HG02763 (cell line): ENCODE measurements around the gene MRPS25.

ENCODE experiments used
- ATAC-seq: cut with Tn5 transposase; IDR thresholded peaks from one replicate; pipeline ENCODE4 v1.9.1; 2021; ENCODE audit warnings: mild to moderate bottlenecking, moderate library complexity; ENCODE audit not compliant: unreplicated experiment

Gene MRPS25

GRCh38 chr3:15064835-15065549 is at the start of gene MRPS25:
MRPS25 (minus strand) TSS chr3:15065315; CDS start chr3:15065194, 121 bp downstream.
- ATAC-seq, result peak; percentile 94

GRCh38 chr3:15113884-15114283 is 48.8 kb upstream of the MRPS25 start:
- ATAC-seq, result no peak

DNA sequence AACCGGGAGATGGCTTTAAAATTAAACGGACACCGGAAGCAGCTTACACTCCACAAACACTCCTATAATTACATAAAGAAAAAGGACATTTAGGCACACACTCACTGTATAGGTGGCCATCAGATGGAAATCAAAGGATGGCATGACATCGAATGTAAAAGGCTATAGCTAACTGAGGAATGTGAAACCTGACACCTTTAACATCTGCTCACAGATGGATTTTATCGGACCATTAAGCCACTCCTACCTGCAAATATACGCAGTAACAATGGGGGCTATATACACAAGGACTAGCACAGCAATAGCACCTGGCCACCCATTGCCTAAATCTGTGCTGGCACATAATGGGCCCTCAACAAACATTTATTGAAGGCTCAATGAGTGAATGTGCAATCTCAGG is 48.4 kb upstream of the MRPS25 start:
- no peak for ATAC-seq

DNA sequence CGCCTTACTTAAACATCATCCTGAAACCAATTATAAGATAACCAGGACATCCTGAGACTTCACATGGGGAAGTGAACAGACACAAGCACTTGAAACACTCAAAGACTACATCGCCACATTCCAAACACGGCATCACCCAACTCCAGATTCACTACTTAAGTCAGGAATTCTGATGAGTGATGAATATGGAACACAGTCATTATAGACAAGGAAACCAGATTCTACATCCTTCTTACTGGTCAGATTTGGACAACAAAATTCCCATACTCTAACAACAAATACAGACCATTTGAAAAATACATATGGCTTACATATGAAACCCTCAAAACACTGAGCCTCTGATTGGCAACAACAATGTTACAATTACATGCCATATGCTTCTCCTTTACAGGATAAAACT is 46.9 kb upstream of the MRPS25 start:
- no peak for ATAC-seq

- no peak for ATAC-seq
Measured at GRCh38 chr3:15110206-15110605, 45.1 kb upstream of the MRPS25 start.

DNA sequence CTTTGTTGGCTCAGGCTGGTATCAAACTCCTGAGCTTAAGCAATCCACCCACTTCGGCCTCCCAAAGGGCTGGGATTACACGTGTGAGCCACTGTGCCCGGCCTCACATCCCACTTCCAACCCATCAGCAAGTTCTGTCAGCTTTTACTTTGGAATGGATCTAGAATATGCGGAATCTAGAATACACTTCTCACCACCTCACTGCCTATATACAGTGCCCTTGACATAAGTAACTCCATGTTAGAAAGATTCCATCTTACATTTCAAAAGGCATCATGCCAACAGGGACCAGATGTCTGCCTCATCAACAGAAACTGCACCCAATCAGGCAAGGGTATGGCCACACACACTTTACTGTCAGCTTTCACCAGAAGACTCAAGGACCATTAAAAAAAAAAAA is 43.8 kb upstream of the MRPS25 start:
- no peak for ATAC-seq

- peak; percentile 64 for ATAC-seq
Measured at GRCh38 chr3:15108082-15108545, 43.0 kb upstream of the MRPS25 start.

GRCh38 chr3:15107075-15107947 is 42.2 kb upstream of the MRPS25 start:
- ATAC-seq, result no peak

DNA sequence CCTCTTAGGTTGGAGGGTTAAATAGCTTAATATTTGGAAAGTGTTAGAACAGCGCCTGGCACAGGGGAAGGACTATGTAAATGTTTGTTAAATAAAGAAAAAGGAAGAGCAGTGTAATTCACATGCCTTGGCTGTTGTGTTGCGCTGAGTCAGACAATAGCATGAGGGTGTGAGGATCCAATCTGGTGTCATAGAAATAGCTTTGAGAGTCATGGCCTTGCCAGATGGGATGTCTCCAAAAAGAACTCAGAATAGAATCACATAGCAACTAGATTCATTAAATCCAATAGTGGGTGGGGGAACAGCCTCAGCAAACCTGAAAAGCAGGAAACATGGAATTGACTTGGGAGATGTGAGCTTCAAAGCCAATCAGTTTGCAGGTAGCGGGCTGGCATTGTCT is 37.7 kb upstream of the MRPS25 start:
- ATAC-seq, result no peak

DNA sequence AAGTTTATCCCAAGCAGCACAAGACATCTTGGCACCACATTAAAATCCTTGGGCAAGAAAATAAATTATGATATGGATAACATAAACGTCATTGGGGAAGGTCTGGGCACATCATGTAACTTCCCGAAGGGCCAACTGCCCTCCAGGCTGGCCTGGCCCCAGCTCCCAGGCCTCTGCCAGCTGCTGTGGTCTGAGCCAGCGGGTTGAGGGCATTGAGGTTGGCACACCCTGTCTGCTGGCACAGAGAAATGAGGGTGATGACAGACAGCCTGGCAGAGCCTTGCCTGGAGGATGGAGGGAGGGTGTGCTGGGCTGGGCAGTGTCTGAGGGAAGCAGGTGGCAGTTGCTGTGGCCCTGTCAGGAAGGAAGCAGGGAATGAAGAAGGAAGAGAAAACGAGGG is 37.1 kb upstream of the MRPS25 start:
- ATAC-seq, result no peak

- peak; percentile 18 for ATAC-seq
Measured at GRCh38 chr3:15099364-15100098, 34.4 kb upstream of the MRPS25 start.

- ATAC-seq, result peak; percentile 89
Measured at GRCh38 chr3:15098503-15099363, 33.6 kb upstream of the MRPS25 start, which contains the start of gene RBSN. RBSN (minus strand) TSS chr3:15099148; CDS start chr3:15096120, 3,028 bp downstream.

DNA sequence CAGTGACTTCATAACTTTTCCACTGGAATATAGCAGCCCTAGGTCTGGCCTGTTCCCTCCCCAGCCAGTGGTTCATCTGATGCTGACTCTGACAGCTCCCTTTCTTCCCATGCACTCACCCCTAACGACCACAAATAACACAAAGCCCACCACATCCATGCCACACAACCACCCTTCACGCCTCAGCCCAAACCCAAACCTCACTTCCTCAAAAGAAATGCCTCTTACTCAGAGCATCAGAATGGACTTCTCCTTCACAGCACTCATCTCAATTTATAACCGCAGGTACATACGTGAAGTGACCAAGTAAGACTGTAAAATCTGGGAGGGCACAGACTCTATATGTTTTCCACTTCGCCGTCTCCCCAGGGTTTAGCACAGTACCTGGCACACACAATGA is 32.8 kb upstream of the MRPS25 start:
- ATAC-seq, result no peak

DNA sequence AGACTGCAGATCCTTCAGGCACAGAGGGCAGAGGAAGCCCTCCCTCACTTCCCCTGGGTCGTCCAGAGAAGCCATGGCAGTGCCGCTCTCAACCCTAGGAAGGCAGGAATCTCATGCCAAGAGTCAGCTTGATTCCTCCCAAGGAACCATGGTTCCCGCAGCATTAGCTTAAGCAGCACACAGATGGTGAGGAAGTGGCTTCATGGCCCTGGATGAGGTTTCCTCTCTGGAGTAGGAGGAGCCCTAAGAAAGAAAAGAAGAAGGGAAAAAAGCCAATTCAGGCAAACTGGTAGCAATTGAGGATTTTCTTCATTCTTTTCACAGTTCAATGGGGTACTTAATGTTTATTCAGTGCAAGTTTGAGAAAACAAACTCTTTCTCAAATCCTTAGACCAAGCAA is 30.9 kb upstream of the MRPS25 start:
- no peak for ATAC-seq

DNA sequence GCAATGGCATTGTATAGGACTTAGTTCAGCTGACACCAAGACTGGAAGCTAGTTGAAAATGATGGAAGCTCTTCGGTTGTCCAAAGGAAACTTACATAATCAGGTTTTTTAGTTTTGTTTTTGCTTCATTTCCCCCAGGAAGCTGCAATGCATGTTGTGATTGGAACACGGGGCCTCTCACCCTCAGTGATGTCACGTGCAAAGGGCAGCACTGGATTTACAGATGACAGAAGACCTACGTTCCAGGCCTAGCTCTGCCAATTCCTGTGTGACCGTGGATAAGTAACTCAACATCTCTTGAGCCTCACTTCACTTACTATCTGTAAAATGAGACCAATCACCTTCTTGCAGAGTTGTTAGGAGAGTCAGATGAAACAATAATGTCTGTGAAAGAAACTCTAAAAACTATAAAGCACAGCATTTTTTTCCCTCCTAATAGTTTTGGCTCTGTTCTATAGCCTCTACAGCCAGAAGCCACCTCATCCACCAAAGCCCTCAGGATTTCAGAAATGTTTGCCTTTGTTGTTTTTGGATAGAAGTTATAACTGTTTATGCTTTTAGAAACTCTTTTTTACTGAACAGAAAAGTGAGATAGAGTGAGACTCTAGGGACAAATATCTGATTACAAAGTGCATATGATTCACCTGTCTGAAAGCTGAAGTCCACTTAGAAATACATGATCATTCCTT is 29.2 kb upstream of the MRPS25 start:
- ATAC-seq, result no peak

- ATAC-seq, result no peak
Measured at GRCh38 chr3:15092686-15093085, 27.6 kb upstream of the MRPS25 start.

DNA sequence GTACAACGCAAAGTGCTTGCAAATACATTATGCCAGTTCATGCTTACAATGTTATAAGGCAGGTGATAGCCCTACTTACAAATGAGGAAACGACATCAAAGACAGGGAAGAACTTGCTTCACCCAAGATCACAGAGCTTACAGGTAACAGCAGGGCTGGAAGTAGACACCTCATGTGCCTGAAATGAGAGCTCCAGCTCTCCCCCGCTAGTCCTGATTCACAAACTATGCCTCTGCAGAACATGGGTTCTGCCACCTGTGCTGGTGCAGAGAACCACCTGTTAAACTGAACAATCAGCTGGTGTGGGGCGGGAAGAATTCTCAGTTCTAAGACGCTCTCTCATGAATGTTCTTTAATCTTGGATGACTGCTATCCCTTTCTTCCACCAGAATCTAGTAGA is 26.5 kb upstream of the MRPS25 start:
- ATAC-seq, result no peak

DNA sequence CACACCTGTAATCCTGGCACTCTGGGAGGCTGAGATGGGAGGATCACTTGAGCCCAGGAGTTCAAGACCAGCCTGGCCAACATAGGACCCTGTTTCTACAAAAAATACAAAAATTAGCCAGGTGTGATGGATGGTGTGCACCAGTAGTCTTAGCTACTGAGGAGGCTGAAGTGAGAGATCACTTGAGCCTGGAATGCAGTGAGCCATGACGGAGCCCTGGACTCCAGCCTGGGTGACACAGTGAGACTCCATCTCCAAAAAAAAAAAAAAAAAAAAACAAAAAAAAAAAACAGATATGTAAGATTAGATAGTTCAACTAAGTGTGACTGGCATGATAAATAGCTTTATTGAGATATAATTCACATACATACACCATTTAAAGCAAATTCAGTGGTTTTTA is 24.1 kb upstream of the MRPS25 start:
- no peak for ATAC-seq

DNA sequence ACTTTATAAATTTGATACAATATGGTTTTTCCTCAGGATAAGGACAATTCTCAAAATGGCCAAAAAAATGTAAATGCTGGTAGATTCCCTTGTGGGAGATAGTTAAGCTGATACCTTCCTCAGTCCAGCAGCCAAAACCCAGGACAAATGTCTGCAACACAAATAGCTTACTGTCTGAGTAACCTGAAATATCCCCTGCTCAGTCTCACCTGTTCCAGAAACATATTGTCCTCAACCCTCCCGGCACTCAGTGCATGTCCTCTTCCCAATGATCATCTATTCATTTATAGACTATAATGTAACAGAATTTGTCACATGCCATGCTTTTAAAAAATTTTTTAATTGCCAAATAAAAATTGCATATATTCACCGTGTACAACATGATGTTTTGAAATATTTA is 21.6 kb upstream of the MRPS25 start:
- ATAC-seq, result no peak

- no peak for ATAC-seq
Measured at GRCh38 chr3:15086263-15086662, 21.1 kb upstream of the MRPS25 start.
